HG03520 (cell line): ENCODE data around the gene SELENOW.
A peak's percentile ranks its signal among the peaks of the same experiment; 100 is the strongest.
"Not testable (repeated sequence)": the region's sequence is repeated elsewhere in the genome, so short reads cannot be mapped to it uniquely, and the experiment has no call there.

Experiments used
- ATAC-seq: cut with Tn5 transposase; IDR thresholded peaks from one replicate; pipeline ENCODE4 v1.9.1; 2021; ENCODE audit warnings: mild to moderate bottlenecking, moderate library complexity; ENCODE audit not compliant: unreplicated experiment

Gene SELENOW

DNA sequence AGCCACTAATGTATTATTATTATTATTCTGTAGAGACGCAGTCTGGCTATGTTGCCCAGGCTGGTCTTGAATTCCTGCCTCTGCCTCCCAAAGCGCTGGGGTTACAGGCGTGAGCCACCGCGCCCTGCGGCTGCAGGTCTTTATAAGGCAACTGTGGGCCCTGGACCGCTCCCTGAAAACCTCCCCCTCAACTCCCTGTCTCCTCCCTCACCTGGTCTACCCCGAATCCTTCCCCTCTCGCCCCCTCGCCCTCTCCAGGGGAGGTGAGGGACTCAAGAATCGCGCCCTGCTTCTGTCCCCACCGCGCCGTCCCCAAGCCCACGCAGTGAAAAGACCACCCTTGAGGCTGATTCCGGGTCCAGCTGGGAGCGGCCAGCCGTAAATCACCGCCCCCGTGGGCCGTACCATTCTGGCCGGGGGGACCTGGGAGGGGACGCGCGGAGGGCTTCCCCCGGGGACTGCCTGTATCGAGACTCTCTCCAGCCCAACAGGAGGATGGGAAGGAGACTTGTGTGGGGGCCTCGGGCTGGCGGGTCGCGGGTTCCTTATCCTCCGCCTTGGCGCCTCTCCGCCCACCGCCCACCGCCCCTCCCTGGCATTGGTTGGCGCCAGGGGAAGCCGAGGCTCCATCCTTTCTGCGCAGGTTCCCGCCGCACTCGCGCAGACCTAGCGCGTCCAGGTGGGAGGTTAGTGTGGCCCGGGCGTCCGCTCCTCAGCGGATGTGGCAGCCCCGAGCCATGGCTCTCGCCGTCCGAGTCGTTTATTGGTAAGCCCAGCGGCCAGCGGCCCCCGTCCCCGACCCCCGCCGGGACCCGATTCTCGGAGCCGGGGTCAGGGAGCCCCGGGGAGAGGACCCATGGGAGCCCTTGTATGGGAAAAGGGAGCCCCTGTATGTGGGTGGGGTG, at the start of gene SELENOW:
SELENOW (plus strand) TSS at position 655 of the 905 bp plus-strand sequence; CDS start at position 738, 83 bp downstream.
- peak; percentile 67 for ATAC-seq

DNA sequence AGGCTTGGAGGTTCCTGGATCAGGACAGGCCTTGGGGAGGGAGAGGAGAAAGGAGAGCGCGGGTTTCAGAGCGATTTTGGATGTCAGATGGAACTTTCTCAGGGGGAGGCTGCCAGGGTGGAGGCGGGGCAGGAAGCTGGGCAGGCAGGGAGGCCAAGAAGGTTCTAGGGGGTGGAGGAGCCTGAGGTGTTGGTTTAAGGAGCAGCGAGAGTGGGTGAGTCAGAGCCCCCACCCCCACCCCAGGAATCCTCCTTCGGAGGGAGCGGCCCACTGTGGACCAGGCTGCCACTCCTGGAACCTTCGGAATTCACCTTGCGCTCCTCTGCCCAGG, 49.1 kb upstream of the SELENOW start:
- ATAC-seq, result no peak

DNA sequence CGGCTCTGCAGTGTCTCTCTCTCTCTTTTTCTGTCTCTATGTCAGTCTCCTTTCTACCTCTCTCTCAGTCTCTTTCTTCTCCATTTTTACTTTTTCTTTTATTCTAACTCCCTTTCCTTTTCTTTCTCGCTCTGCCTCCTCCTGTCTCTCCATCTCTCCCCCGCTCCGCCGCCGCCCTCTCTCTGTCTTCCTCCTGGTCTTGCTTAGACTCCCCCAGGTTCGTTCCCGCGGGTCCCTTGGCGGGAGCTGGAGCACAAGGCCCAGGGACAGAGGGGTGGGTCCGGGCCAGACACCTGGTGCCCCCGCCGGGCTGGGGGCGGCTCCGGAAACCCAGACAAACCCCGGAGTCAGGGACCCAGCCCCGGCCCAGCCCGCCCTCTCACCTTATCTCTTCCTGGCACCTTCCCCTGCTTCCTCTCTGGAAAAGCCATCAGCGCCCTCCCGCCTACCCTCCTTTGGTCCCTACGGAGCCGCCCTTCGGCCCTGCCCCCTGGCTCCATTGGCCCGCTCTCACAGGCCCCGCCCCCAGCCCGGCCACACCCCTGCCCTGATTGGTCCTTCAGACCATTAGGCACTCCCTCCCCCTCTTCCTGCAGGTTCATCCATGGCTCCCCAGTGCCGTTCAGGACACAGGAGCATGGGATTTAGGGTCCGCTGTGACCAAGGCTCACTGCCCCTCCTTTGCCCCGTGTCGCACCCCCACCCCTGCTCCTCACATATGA, 48.5 kb upstream of the SELENOW start:
- no peak for ATAC-seq

DNA sequence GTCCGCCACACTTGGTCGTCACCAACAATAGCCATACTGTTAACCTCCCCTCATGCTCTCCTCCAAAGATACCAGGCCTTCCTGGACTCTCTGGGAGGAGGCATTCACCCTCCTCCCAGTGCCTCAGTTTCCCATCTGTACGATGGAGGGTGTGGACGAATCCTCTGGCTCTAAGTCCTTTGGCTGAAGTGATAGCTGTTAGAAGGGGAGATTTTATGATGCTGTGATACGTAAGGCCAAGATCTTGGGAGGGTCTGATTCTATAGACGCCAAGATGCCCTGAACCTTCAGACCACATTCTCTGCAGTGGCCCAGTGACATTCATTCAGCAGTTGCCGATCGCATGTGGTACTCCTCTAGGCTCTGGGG, 48.0 kb upstream of the SELENOW start:
- ATAC-seq, result no peak

DNA sequence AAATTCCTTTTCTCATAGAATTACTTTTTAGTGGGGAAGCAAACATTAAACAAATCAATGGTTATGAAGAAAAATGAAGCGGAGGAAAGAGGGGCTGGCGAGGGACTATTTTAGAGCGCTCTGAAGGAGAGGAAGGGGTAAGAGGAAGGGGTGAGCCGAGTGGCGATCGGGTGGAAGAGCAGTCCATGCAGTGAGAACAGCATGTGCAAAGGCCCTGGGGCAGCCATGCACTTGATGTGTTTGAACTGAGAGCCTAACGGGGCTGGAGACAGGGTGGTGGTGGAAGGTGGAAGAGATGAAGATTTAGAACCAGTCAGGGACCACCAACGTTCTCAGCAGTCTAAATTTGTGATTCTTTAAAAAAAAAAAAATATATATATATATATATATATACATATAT, 47.6 kb upstream of the SELENOW start:
- no peak for ATAC-seq

DNA sequence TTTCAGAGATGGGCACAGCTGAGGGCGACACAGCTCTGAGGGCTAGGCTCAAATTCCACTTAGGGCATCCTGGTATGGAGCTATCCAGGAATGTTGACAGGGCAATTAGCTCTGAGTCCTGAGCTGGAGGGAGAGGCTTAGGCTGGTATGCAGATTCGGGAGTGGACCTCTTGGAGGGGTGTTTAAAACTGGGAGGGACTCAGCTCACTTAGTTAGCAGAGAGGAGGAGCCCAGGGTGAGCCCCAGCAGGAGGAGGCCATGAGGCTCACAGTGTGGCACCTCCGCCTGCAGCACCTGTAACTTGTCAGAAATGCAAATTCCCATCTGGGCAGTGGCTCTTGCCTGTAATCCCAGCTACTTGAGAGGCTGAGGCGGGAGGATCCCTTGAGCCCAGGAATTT, 43.4 kb upstream of the SELENOW start:
- no peak for ATAC-seq

DNA sequence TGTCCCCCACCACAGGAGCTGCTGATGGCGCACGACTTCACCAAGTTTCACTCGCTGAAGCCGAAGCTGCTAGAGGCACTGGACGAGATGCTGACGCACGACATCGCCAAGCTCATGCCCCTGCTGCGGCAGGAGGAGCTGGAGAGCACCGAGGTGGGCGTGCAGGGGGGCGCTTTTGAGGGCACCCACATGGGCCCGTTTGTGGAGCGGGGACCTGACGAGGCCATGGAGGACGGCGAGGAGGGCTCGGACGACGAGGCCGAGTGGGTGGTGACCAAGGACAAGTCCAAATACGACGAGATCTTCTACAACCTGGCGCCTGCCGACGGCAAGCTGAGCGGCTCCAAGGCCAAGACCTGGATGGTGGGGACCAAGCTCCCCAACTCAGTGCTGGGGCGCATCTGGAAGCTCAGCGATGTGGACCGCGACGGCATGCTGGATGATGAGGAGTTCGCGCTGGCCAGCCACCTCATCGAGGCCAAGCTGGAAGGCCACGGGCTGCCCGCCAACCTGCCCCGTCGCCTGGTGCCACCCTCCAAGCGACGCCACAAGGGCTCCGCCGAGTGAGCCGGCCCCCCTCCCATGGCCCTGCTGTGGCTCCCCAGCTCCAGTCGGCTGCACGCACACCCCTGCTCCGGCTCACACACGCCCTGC, 37.5 kb upstream of the SELENOW start:
- ATAC-seq, result no peak

DNA sequence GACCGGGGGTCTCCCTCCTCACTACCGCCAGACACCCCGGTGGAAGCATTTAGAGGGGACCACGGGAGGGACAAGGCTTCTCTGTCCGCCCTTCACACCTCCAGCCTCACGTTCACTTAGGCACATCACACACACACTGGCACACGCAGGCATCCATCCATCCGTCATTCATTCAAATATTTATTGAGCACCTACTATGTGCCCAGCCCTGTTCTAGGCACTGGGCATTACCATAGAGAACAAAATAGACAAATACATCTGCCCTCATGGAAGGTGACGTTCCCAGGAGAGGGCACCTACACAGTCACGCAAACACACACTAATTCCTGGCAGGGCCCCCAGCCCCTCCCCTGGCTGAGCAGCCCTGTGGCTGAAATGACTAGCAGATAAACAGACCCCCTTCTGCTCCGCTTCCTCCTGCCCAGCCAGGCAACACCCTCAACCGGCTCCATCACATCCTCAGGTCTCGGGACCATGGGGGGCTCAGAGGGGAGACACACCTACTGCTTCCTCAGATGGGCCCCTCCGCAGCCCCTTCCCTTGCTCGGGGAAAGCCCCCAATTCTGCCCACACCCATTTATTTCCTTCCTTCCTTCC, 36.9 kb upstream of the SELENOW start:
- ATAC-seq, result no peak

DNA sequence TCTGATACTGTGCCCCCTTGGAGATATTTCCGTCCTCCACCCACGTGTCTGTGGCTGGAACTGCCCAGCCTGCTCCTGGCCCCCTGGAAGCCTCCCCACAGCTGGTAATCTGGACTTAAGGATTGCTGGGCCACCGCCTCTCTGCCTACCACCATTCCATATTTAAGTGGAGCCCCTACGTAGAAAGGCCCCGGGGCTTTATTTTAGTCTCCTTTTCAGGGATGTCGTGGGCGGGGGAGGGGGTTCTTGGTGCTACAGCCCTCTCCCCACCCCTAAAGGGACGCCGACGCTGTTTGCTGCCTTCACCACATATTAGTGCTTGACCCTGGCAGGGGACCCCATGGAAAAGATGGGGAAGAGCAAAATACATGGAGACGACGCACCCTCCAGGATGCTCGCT, 35.9 kb upstream of the SELENOW start:
- ATAC-seq, result no peak

DNA sequence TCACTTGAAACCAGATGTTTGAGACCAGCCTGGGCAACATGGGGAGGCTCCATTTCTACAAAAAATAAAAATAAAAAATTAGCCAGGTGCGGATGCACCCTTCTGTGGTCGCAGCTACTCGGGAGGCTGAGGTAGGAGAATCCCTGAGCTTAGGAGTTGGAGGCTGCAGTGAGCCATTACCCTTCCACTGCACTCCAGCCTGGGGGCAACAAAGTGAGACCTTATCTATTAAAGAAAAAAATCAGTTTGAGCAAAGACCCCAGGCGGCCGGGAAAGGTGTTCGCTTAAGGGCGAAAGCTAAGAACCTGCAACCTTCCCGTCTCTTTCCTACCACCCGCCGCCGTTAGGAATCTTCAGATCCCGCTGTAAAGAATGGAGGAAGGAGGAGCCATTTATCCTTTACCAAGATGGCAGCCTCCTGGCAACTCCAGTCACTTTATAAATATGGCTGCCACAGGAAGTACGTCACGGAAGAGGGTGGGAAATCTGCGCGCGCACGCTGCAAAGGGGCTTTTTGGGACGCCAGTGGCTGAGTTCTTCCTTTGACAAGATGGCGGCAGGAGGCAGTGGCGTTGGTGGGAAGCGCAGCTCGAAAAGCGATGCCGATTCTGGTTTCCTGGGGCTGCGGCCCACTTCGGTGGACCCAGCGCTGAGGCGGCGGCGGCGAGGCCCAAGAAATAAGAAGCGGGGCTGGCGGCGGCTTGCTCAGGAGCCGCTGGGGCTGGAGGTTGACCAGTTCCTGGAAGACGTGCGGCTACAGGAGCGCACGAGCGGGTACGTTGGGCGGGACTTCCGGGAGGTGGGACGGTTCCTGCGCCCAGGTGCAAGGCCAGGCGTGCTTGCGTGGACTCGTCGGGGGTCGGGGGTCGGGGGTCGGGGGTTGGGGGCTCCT, 33.2 kb upstream of the SELENOW start, which contains the start of gene NOP53:
NOP53 (plus strand) TSS at position 537 of the 892 bp plus-strand sequence; CDS start at position 551, 14 bp downstream.
- peak; percentile 69 for ATAC-seq

DNA sequence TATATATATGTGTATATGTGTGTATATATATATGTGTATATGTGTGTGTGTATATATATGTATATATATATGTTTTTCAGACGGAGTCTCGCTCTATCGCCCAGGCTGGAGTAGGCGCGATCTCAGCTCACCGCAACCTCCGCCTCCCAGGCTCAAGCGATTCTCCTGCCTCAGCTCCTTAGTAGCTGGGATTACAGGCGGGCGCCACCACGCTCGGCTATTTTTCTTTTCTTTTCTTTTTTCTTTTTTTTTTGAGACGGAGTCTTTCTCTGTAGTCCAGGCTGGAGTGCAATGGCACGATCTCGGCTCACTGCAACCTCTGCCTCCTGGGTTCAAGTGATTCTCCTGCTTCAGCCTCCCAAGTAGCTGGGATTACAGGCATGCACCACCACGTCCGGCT, 32.4 kb upstream of the SELENOW start:
- ATAC-seq, result not testable (repeated sequence)

DNA sequence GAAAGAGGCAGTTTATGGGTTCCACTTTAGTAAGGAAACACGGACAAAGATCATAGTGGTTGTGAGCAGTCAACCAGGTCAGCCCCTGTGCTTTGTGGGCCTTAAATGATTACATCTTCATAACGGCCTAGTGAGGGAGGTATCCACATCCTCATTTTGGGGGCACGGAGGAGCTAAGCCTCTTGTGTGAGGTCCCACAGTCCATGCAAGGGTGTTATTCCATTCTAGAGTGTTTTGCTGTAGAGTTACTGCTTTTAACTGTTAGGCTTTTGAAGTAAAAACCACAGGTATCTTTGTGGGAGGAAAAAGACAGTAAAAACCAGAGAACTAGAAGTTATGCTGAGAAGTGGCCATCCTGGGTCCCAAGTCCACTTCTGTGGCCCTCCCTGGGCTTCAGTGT, 29.2 kb upstream of the SELENOW start:
- no peak for ATAC-seq

DNA sequence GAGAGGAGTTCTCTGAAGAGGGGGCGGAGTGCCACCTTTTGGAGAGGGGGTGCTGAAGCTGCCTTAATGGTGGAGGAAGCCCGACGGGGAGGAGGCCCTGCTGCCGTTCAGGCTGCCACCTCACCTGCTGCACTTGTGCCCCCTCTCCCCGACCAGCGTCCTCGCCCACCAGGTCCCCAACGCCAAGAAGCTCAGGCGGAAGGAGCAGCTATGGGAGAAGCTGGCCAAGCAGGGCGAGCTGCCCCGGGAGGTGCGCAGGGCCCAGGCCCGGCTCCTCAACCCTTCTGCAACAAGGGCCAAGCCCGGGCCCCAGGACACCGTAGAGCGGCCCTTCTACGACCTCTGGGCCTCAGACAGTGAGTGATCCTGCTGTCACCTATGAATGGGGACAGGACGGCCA, 27.8 kb upstream of the SELENOW start:
- ATAC-seq, result no peak

DNA sequence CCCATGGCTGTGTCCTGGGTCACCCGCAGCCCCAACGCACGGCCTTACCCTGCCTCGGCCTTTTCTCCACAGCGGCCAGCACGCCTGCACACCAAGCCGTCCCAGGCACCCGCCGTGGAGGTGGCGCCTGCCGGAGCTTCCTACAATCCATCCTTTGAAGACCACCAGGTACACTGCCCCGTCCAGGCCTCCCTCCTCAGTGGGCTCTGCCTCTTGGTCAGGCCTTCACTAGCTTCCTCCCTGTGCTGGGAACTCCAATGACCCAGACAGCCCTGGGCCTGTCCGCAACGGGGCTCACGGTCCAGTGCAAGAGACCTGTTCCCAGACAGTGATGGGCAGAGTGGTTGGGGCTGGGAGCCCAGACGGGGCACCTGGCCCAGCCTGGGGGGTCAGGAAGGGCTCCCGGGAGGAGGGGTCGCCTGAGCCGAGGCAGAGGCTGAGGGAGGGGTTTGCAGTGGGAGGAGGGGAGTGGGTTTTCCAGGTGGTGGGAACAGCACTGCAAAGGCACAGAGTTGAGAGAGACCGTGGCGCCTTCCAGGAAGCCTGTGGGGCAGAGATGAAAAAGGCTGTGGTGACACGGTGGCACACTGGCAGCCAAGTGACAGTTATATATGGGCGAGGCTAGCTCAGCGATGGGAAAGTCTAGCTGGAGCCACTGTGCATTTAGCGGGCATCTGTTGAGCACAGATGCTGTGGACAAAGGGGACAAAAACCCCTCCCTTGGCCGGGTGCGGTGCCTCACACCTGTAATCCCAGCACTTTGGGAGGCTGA, 25.9 kb upstream of the SELENOW start:
- ATAC-seq, result no peak

DNA sequence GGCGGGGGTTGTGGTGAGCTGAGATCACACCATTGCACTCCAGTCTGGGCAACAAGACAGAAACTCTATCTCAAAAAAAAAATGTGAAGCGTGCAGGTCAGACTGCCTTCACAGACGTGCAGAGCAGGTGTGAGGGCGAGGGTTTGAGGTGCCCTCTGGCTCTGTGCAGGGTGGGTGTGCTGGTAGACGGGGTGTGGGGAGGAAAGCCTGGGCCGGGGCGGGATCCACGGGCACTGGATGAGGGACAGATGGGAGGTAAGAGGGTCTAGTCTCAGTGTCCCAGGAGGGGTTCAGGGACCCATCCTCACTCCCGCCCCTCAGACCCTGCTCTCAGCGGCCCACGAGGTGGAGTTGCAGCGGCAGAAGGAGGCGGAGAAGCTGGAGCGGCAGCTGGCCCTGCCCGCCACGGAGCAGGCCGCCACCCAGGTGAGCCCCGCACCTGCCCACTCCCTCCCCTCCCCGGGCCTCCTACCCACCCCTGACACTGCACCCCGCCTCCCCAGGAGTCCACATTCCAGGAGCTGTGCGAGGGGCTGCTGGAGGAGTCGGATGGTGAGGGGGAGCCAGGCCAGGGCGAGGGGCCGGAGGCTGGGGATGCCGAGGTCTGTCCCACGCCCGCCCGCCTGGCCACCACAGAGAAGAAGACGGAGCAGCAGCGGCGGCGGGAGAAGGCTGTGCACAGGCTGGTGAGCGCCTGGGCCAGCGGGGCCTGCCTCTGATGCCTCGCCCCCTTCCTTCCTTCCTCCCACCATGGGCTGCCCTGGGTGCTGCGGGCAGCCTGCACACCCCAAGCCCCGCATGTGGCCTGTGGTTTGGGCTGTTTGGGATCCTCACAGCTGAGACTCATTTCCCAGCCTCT, 24.1 kb upstream of the SELENOW start:
- no peak for ATAC-seq

DNA sequence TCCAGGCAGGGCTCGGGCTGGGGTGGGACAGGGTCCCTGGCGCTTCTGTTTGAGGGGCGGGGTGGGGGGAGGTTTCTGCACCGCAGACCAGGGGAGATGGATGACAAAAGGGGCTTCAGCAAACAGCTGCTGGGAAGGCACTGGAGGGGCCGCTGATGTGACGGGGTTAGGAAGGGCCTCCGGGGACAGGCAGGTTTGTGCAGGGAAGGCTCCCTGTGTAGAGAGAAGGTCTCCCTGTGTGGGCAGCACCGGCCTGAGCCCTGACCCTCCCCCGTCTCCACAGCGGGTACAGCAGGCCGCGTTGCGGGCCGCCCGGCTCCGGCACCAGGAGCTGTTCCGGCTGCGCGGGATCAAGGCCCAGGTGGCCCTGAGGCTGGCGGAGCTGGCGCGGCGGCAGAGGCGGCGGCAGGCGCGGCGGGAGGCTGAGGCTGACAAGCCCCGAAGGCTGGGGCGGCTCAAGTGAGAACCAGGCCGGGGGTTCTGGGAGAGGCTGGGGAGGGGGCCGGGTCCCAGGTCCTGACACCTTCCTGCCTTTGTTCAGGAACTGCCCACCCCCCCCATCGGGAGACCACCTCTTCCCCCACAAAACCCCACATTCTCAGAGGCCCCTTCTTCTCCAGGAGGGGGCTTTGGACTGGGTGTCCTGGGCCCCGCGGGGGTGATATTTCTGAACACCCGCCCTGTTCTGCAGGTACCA, 23.3 kb upstream of the SELENOW start:
- no peak for ATAC-seq

DNA sequence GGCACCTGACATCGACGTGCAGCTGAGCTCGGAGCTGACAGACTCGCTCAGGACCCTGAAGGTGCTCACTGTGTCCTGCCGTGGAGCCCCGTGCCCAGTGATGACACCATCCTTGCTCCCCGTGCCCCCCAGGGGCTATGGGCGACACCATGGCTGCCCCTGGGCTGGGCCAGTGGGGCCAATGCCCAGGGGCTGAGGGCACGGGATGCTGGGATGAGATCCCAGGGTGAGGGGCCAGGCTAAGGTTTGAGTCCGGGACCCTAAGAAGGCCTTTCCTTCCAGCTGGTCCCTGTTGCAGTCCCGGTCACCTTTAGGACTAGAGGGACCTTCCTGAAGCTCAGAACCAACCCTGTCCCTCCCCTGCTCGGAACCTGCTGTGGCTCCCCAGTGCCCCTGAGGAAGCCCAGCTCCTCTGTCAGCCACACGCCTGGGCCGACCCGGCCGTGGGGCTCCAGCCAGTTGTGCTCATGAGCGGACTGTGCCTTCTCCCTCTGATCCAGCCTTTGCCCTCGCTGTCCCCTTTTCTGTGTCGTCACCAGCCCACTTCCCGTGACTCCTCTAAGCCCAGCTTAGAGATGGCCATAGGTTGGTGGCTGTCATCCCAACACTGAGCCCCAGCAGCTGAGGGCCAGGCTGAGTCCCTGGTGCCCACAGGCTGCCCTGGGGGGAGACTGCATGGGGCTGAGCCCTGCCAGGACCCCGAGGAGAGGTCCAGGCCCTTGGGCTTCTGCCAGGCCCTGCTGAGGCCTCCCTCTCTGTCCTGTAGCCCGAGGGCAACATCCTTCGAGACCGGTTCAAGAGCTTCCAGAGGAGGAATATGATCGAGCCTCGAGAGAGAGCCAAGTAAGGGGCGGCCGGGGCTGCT, 22.5 kb upstream of the SELENOW start:
- ATAC-seq, result no peak
